Activated CD8-positive, alpha-beta memory T cell treated with anti-CD3 and anti-CD28 coated beads, Interleukin-2, amount 10 ng/mL, durations not matched to agents 7 days and 5 days (primary cell): ENCODE data around the gene AGRN. TPM values are rescaled to one million over a fixed set of nuclear protein-coding genes. Genes with fewer than 3 reads are reported as not detected.
A peak's percentile ranks its signal among the peaks of the same experiment; 100 is the strongest.
"Not testable (repeated sequence)": the region's sequence is repeated elsewhere in the genome, so short reads cannot be mapped to it uniquely, and the experiment has no call there.

Experiments
- ATAC-seq: fragments of 150-1000 bp; cut with Tn5 transposase; one replicate; pipeline ENCODE4 v1.10.0; 2021; ENCODE audit warnings: moderate library complexity
- CTCF ChIA-PET: fragments of 350-600 bp; sonication (Branson Sonifier 250); formaldehyde crosslinking; loops from one replicate; lab custom pipeline; 2021; ENCODE audit warnings: antibody characterized with exemption; lab: Charles Lee
- DNase-seq: peaks from one replicate; pipeline ENCODE4 v3.0.0-alpha.2; 2020
- H3K27ac Mint-ChIP-seq: one replicate; pipeline ENCODE4 v1.8.0; 2021; ENCODE audit warnings: mild to moderate bottlenecking, mixed read lengths
- H3K27me3 Mint-ChIP-seq: one replicate; pipeline ENCODE4 v1.8.0; 2021; ENCODE audit warnings: mixed read lengths
- H3K36me3 Mint-ChIP-seq: one replicate; pipeline ENCODE4 v1.8.0; 2021; ENCODE audit warnings: mild to moderate bottlenecking, mixed read lengths
- H3K4me1 Mint-ChIP-seq: one replicate; pipeline ENCODE4 v1.8.0; 2021; ENCODE audit warnings: mixed read lengths
- H3K4me3 Mint-ChIP-seq: one replicate; pipeline ENCODE4 v1.8.0; 2021; ENCODE audit warnings: mild to moderate bottlenecking, moderate library complexity, mixed read lengths
- H3K9me3 Mint-ChIP-seq: one replicate; pipeline ENCODE4 v1.8.0; 2022; ENCODE audit warnings: low read depth, mixed read lengths
- total RNA-seq, 2 experiments: library from RNA; stranded (reverse); gene quantifications; one replicate each; pipeline ENCODE4 v1.2.3, GENCODE V29; 2021

The AGRN gene
- total RNA-seq, 2 experiments from 2014 or later = 29.3 to 32.8 TPM

DNA sequence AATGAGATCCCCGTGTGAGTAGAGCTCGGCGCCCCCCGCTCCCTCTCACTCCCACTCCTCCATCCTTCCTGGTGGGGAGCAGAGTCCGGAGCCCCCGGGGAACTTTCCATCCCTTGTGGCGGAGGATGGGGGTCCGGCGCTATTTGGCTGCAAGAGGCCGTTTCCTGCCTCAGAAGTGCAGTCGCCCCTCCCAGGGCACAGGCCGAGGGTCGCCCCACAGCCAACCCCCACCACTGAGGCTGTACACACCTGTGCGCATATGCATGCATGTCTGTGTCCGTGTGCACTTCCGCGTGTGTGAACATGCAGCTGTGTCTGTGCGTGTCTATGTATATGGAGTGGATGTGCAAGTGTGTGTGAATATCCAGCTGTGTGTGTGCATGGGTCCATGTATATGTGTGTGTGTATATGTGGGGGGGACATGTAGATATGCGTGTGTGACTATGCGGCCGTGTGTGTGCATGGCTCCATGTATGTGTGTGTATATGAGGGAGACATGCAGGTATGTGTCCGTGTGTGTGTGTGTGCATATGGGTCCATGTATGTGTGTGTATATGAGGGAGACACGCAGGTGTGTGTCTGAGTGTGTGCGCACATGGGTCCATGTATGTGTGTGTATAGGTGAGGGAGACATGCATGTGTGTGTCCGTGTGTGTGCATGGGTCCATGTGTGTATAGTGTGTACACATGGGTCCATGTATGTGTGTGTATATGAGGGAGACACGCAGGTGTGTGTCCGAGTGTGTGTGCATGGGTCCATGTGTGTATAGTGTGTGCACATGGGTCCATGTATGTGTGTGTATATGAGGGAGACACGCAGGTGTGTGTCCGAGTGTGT, 32.3 kb downstream of the AGRN start:
- Mint-ChIP-seq H3K27ac (no peak overlapping the region), H3K27me3 (peaks cover 3% of the 10 kb centered on the region), H3K9me3 (peaks cover 5% of the 10 kb centered on the region), H3K4me3 (no peak overlapping the region), H3K4me1 (no peaks in the 10 kb centered on the region), H3K36me3 (peaks cover 4% of the 10 kb centered on the region)
- CTCF ChIA-PET = no interaction called here
- no peak for ATAC-seq
- no peak for DNase-seq

DNA sequence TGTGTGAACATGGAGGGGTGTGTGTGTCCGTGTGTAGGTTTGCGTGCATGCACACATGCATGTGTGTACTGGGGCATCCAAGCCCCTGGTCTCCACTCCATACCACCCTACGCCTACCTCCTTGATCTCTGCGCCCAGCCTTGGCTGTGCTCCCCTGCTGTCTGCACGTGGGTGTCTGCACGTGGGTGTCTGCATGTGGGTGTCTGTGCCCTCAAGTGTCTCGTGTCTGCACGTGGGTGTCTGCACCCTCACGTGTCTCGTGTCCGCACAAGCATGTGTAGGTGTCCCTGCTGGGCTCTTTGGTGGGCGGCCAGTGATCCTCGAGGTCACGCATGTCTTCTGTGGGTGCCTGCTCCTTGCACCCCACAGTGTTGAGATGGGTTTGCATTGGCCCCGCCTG, 33.1 kb downstream of the AGRN start:
- Mint-ChIP-seq H3K36me3 (peaks cover 4% of the 10 kb centered on the region), H3K4me1 (no peaks in the 10 kb centered on the region), H3K9me3 (peaks cover 5% of the 10 kb centered on the region), H3K4me3 (no peak overlapping the region), H3K27me3 (peaks cover 10% of the 10 kb centered on the region), H3K27ac (no peak overlapping the region)
- ATAC-seq (no peak), DNase-seq (no peak)
- CTCF ChIA-PET = interaction anchor here (1.1 to 1.3 kb wide), 2 partner anchors 11 to 69 kb away, joined by 3 read pairs; no protein-coding TSS in a partner anchor

DNA sequence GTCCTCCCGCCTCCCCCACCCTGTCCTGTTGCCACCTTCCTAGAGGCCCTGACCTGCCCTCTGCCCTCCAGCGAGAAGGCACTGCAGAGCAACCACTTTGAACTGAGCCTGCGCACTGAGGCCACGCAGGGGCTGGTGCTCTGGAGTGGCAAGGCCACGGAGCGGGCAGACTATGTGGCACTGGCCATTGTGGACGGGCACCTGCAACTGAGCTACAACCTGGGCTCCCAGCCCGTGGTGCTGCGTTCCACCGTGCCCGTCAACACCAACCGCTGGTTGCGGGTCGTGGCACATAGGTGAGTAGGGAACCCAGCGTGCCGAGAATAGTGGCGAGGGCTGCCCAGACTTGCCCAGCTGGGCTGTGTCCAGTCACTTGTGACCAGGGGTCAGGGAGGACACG, 33.8 kb downstream of the AGRN start:
- Mint-ChIP-seq H3K27ac (no peak overlapping the region), H3K4me1 (peaks cover 5% of the 10 kb centered on the region), H3K4me3 (no peak overlapping the region), H3K36me3 (peaks cover 4% of the 10 kb centered on the region), H3K9me3 (peaks cover 5% of the 10 kb centered on the region), H3K27me3 (peaks cover 17% of the 10 kb centered on the region)
- no peak for DNase-seq
- CTCF ChIA-PET = interaction anchor here (1.1 to 1.3 kb wide), 2 partner anchors 10 to 69 kb away, joined by 3 read pairs; no protein-coding TSS in a partner anchor
- ATAC-seq = no peak

DNA sequence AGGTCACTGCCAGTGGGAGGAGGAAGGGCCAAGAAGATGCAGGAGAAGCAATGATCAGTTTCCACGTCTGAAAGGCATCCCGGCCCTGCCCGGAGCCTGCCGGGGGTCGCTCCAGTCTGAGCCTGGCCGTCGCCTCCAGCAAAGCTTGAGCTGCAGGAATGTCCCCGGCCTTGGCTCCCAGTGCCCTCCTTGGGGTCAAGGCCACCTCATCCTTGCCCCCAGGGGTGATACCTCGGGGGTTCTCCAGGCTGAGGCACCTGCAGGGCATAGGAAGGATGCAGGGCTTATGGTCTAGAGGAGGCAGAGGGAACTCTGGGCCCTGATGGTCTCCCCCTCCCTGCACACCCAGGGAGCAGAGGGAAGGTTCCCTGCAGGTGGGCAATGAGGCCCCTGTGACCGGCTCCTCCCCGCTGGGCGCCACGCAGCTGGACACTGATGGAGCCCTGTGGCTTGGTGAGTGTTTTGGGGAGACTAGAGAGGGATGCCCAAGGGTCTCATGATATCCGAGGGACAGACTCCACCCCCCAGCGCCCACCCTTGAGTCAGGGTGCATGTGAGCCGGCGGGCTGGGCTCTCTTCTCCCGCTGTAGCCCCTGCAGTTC, 34.3 kb downstream of the AGRN start:
- DNase-seq = no peak
- H3K27ac Mint-ChIP-seq = no peak overlapping the region
- CTCF ChIA-PET = interaction anchor here (1.1 to 1.3 kb wide), 2 partner anchors 10 to 70 kb away, joined by 3 read pairs; no protein-coding TSS in a partner anchor
- no peak overlapping the region for H3K4me3 Mint-ChIP-seq
- peaks cover 9% of the 10 kb centered on the region for H3K4me1 Mint-ChIP-seq
- H3K36me3 Mint-ChIP-seq = peaks cover 4% of the 10 kb centered on the region
- H3K9me3 Mint-ChIP-seq = peaks cover 5% of the 10 kb centered on the region
- peaks cover 20% of the 10 kb centered on the region for H3K27me3 Mint-ChIP-seq
- ATAC-seq = no peak

DNA sequence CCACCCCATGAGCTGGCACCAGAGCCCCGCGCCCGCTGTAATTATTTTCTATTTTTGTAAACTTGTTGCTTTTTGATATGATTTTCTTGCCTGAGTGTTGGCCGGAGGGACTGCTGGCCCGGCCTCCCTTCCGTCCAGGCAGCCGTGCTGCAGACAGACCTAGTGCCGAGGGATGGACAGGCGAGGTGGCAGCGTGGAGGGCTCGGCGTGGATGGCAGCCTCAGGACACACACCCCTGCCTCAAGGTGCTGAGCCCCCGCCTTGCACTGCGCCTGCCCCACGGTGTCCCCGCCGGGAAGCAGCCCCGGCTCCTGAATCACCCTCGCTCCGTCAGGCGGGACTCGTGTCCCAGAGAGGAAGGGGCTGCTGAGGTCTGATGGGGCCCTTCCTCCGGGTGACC, 35.1 kb downstream of the AGRN start:
- H3K36me3 Mint-ChIP-seq = peaks cover 4% of the 10 kb centered on the region

DNA sequence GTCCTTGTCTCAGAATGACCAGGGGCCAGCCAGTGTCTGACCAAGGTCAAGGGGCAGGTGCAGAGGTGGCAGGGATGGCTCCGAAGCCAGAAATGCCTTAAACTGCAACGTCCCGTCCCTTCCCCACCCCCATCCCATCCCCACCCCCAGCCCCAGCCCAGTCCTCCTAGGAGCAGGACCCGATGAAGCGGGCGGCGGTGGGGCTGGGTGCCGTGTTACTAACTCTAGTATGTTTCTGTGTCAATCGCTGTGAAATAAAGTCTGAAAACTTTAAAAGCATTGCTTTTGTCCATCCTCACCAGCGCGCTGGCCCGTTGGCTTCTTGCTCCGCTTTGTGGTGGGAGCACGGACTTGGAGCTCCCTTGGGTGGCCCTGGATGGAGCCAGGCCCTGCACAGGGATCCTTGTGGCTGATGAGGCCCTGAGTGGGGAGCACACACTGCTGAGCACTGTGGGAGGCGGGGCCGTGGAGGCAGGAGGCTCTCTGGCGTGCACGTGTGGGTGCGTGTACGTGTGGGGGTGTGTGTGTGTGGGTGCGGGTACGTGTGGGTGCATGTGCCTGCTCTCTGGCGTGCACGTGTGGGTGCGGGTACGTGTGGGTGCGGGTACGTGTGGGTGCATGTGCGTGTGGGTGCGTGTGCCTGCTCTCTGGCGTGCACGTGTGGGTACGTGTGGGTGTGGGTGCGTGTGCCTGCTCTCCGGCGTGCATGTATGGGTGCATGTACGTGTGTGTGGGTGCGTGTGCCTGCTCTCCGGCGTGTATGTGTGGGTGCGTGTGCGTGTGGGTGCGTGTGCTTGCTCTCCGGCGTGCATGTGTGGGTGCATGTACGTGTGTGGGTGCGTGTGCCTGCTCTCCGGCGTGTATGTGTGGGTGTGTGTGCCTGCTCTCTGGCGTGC, 36.2 kb downstream of the AGRN start:
- Mint-ChIP-seq H3K27ac (no peak overlapping the region), H3K4me3 (no peak overlapping the region), H3K9me3 (peaks cover 5% of the 10 kb centered on the region), H3K36me3 (peaks cover 5% of the 10 kb centered on the region), H3K27me3 (peaks cover 20% of the 10 kb centered on the region), H3K4me1 (peaks cover 17% of the 10 kb centered on the region)
- CTCF ChIA-PET = interaction anchor here (1.0 kb wide), 1 partner anchor 11 kb away, joined by 3 read pairs; no protein-coding TSS in a partner anchor
- ATAC-seq (no peak), DNase-seq (no peak)

More for the DNA sequence above, 35.1 kb downstream of the AGRN start:
- Mint-ChIP-seq H3K27me3 (peaks cover 20% of the 10 kb centered on the region), H3K4me1 (peaks cover 9% of the 10 kb centered on the region), H3K27ac (no peak overlapping the region), H3K9me3 (peaks cover 5% of the 10 kb centered on the region), H3K4me3 (no peak overlapping the region)
- ATAC-seq (no peak), DNase-seq (no peak)
- CTCF ChIA-PET = no interaction called here

DNA sequence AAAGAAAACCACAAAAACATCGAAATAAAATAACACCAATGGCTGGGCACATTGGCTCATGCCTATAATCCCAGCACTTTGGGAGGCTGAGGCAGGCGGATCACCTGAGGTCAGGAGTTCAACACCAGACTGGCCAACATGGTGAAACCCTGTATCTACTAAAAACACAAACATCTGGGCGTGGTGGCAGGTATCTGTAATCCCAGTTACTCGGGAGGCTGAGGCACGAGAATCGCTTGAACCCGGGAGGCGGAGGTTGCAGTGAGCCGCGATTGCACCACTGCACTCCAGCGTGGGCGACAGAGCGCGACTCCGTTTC, 37.8 kb downstream of the AGRN start:
- H3K4me3 Mint-ChIP-seq, H3K27ac Mint-ChIP-seq, H3K36me3 Mint-ChIP-seq, DNase-seq, ATAC-seq, H3K9me3 Mint-ChIP-seq: not testable (repeated sequence)
- Mint-ChIP-seq H3K4me1 (peaks cover 24% of the 10 kb centered on the region), H3K27me3 (peaks cover 20% of the 10 kb centered on the region)
- CTCF ChIA-PET = interaction anchor here (2.4 to 7.5 kb wide), 3 partner anchors 19 to 65 kb away, joined by 8 to 93 read pairs (median 15); no protein-coding TSS in a partner anchor

DNA sequence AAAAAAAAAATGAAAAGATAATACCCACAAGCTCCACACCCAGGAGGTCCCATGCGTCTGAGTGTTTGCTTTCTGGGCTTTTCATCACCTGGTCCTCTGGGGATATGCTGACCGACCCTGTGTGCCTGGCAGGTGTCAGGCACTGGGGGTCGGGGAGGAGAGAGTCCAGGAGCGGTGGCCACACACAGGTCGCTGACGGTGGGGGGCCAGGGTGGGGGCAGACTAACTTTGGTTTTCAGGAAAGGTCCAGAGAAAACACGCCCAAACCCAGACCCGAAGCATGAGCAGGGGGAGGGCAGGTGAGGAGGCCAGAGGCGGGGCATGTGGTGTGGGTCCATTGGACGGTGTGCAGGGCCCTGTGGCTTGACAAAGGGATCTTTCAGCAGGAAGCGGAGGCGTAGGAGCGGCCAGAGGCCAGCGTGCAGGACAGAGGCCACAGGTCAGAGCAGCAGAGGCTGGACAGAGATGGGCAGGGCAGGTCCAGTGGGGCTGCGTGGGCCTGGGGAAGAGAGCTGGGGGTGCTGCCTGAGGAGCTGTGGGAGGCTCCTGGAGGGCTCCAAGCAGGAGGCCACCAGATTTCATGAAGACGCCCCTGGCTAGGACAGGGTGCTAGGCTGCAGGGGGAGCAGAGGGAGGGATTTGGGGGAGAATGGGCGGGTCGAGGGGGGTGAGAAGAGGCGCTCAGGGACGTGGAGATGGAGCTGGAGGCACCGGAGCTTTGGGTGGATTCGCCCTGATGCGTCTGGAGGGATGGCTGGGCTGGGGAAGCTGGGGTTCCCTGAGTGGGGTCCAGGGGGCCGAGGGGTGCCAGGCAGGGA, 38.4 kb downstream of the AGRN start:
- peak overlapping the region; percentile 75 for H3K4me3 Mint-ChIP-seq
- H3K4me1 Mint-ChIP-seq = peaks cover 30% of the 10 kb centered on the region
- peaks cover 20% of the 10 kb centered on the region for H3K27me3 Mint-ChIP-seq
- ATAC-seq (no peak), DNase-seq (no peak)
- H3K27ac Mint-ChIP-seq = peak overlapping the region; percentile 46
- CTCF ChIA-PET = interaction anchor here (0.8 to 7.5 kb wide), 12 partner anchors 10 to 317 kb away, joined by 3 to 93 read pairs (median 4); partner anchors contain the start of genes AGRN and AURKAIP1
- peaks cover 2% of the 10 kb centered on the region for H3K36me3 Mint-ChIP-seq
- no peaks in the 10 kb centered on the region for H3K9me3 Mint-ChIP-seq

DNA sequence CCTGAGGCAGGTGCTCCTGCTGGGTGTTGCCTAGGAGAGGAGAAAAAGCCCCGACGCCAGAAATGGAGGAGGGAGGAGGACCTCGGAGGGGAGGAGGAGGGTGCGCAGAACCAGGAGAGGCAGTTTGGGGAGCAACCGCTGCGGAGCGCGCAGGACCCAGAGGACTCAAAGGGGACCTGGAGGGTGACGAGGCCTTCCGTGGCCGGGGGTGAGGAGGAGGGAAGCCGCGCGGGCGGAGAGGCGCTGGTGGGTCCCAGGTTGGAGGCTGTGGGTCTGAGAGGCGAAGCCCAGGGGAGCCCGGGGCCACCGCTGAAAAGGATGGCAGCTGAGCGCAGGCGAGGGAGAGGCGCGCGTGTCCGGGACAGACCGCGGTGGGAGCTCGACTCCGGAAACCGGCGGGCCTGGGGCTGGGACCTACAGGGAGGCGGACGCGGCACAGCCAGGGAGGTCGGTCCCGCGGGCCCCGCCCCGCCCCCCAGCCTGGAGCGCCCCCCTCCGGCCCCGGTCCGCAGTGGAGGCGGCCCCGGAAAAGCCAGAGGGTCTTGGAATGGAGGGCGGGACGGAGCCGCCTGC, 39.1 kb downstream of the AGRN start:
- peak; percentile 75 for DNase-seq
- peak; percentile 52 for ATAC-seq
- H3K9me3 Mint-ChIP-seq = no peaks in the 10 kb centered on the region
- H3K4me1 Mint-ChIP-seq = peaks cover 35% of the 10 kb centered on the region
- H3K4me3 Mint-ChIP-seq = peak overlapping the region; percentile 75
- peaks cover 2% of the 10 kb centered on the region for H3K36me3 Mint-ChIP-seq
- CTCF ChIA-PET = interaction anchor here (0.7 to 7.5 kb wide), 15 partner anchors 9 to 316 kb away, joined by 3 to 93 read pairs (median 4); partner anchors contain the start of genes AGRN and AURKAIP1
- peak overlapping the region; percentile 46 for H3K27ac Mint-ChIP-seq
- peaks cover 20% of the 10 kb centered on the region for H3K27me3 Mint-ChIP-seq

DNA sequence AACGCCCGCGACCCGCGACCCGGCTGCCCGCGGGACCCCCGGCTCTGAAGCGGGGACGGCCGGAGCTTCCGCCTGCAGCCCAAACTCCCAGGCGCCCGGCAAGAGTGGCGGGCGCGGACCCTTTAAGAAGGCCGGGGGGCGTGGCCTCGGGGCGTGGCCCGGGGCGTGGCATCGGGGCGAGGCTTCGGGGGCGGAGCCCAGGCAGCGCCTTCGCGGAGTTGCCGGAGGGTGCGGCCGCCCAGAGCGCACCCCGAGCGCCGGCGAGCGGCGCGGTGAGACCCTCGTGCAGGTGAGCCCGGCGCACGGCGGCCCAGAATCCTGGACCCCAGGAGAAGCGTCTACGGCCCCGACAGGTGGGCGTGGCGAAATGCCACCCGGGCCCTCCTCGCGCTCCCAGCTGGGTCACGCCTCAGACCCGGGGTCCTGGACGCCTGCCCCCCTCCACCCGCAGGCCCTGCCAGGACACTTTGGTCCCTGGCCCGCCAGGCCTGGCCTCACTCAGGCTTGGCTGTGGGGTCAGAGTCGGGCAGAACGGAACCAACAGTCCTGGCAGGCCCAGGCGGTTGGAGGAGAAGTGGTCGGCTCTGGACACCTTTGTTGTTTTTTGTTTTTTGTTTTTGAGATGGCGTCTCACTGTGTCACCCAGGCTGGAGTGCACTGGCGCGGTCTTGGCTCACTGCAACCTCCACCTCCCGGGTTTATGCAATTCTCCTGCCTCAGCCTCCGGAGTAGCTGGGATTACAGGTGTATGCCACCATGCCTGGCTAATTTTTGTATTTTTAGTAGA, 39.8 kb downstream of the AGRN start:
- Mint-ChIP-seq H3K4me3 (peak overlapping the region; percentile 75), H3K27ac (no peak overlapping the region), H3K27me3 (peaks cover 20% of the 10 kb centered on the region), H3K9me3 (no peaks in the 10 kb centered on the region), H3K4me1 (peaks cover 39% of the 10 kb centered on the region), H3K36me3 (peaks cover 2% of the 10 kb centered on the region)
- CTCF ChIA-PET = interaction anchor here (0.7 to 7.5 kb wide), 13 partner anchors 9 to 316 kb away, joined by 3 to 93 read pairs (median 4); partner anchors contain the start of genes AGRN and AURKAIP1
- DNase-seq (peak; percentile 95), ATAC-seq (peak; percentile 73)

DNA sequence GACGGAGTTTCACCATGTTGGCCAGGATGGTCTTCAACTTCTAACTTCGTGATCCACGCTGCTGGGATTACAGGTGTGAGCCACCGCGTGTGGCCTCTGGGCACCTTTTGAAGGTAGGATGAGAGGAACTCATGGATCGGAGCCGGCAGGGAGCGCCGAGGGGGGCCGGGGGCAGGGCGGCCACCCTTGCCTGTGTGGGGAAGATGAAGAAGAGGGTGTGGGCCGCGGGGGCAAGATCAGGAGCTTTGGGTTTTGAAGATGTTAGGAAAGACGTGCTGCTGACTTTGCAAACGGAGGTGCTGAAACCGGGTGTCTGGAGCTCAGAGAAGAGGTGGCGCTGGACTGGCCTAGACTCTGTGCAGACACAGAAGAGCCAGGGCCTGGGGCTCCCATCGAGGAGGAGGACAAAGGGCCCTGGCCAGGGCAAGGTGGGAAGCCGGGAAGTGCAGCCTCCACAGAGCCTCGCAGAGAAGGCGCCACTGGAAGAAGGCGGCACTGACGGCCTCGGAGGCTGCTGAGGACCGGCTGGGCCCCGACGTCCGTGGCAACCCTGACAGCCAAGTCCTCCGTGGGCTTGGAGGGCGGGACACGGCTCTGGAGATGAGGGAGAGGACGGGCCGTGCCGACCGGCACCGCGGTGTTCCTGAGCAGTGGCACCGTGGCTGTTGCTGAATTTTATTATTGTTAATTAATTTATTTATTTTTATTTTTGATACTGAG, 40.5 kb downstream of the AGRN start:
- peaks cover 20% of the 10 kb centered on the region for H3K27me3 Mint-ChIP-seq
- peaks cover 2% of the 10 kb centered on the region for H3K36me3 Mint-ChIP-seq
- ATAC-seq = no peak
- peaks cover 41% of the 10 kb centered on the region for H3K4me1 Mint-ChIP-seq
- no peak for DNase-seq
- H3K27ac Mint-ChIP-seq = no peak overlapping the region
- no peaks in the 10 kb centered on the region for H3K9me3 Mint-ChIP-seq
- CTCF ChIA-PET = interaction anchor here (1.0 to 7.5 kb wide), 8 partner anchors 13 to 77 kb away, joined by 3 to 93 read pairs (median 6); partner anchors contain the start of gene AGRN
- peak overlapping the region; percentile 75 for H3K4me3 Mint-ChIP-seq
